H1 (cell line): ENCODE measurements around the gene TC2N.

Experiments used
- CTCF ChIP-seq, 3 experiments: IDR thresholded peaks; 1 replicate in 2 of 3; 2 replicates in 1 of 3; pipeline versions ENCODE4 v1.5.1 to v1.6.1; 2011; ENCODE audit warnings: low read length in 3 of 3, mild to moderate bottlenecking in 3 of 3, inconsistent platforms in 2 of 3, low read depth in 1 of 3, moderate library complexity in 1 of 3; ENCODE audit not compliant: insufficient read depth in 1 of 3; ENCODE audit errors: control extremely low read depth in 1 of 3
- POLR2AphosphoS5 ChIP-seq: IDR thresholded peaks from 2 replicates; pipeline ENCODE4 v1.6.1; 2011; ENCODE audit warnings: low read depth, low read length

DNA sequence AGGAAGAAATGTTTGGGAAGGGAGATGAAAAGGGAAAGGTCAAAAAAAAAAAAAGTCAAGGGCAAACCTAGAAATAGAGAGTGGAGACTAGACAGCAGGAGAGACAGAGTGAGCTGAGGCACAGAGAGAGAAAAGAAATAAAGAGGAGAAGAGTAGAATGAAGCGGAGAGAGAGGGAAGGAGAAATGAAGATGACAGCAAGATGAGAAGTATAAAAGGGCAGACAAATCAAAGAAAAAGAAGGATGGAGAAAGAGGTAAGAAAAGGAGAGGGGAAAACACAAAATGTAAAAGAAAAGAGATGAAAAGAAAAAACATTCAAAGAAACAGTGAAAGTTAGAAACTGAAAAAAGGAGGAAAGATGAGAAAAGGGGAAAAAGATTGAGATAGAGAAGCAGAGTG lies 53.0 kb downstream of the TC2N start:
- TF ChIP-seq POLR2AphosphoS5 (no peak), CTCF (IDR thresholded peaks at IDR 0.05; ENCODE audit: control extremely low read depth in 1 of 3, insufficient read depth in 1 of 3, low read depth in 1 of 3, low read length in 3 of 3) (no peak)
